C4-2B (cell line): ENCODE data around the gene LGR6.

Experiments
- ZFX ChIP-seq: fragments of 450-650 bp; IDR thresholded peaks from 2 replicates; pipeline ENCODE4 v1.6.1; 2017
- TF ChIP-seq, protein P1 (sequence below): fragments of 450-650 bp; conservative IDR thresholded peaks from 2 replicates; pipeline ENCODE4 v1.5.1; 2017; ENCODE audit warnings: mild to moderate bottlenecking

DNA sequence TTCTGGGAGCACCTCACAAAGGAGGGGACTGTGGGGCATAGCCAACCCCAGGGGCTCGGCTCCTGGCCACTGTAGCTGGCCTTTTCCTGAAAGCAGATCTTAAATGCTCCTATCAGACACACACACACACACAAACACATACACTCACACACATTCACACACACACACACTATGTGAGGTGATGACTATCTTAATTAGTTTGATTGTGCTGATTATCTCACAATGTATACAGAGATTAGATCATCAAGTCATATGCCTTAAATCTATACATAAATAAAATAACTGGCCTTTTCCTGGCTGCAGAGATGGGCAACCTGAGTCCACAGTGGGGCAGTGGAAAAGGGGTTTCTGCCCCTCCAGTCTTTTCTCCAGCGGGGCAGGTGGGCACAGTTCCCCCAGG, 27.1 kb downstream of the LGR6 start:
- TF ChIP-seq ZFX: no peak
- TF ChIP-seq, protein P1, sequence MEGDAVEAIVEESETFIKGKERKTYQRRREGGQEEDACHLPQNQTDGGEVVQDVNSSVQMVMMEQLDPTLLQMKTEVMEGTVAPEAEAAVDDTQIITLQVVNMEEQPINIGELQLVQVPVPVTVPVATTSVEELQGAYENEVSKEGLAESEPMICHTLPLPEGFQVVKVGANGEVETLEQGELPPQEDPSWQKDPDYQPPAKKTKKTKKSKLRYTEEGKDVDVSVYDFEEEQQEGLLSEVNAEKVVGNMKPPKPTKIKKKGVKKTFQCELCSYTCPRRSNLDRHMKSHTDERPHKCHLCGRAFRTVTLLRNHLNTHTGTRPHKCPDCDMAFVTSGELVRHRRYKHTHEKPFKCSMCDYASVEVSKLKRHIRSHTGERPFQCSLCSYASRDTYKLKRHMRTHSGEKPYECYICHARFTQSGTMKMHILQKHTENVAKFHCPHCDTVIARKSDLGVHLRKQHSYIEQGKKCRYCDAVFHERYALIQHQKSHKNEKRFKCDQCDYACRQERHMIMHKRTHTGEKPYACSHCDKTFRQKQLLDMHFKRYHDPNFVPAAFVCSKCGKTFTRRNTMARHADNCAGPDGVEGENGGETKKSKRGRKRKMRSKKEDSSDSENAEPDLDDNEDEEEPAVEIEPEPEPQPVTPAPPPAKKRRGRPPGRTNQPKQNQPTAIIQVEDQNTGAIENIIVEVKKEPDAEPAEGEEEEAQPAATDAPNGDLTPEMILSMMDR: no peak
